ENCODE data around the gene HELB.

The HELB gene

DNA sequence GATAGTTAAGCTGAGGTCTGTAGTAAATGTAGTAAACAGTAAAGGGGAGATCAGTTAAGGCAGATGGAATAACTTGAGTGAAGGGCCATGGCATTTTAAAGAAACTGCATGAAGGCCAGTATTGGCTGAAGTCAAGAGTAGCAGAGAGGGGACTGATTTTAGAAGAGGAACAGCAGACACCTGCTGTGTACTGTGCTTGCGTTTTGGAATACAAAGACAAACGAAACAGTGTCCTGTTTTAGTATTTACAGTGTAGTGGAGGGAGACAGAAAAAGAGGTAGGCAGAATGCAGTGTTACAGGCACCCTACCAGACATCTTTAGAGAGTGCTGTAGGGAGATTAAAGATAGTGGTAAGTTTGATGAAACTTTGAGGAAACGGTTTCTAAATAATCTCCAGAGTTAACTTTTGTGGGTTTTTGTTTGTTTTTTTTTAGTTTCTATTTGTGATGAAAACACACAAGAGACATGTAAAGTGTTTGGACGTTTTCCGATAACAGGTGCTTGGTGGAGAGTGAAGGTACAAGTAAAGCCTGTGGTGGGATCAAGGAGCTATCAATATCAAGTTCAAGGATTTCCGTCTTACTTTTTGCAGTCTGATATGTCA lies 2.1 kb downstream of the HELB start:
- no peak for DNase-seq

DNA sequence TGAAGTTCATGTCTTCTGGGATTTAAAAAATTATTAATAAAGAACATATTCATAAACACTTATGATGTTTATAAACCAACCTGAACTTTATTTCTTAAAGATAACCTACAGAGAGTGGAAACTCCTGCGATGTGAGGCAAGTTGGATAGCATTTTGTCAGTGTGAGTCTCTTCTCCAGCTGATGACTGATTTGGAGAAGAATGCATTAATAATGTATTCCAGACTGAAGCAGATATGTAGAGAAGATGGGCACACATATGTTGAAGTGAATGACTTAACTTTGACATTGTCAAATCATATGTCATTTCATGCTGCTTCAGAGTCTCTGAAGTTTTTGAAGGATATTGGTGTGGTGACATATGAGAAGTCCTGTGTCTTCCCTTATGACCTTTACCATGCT lies 7.3 kb downstream of the HELB start:
- no peak for DNase-seq

DNA sequence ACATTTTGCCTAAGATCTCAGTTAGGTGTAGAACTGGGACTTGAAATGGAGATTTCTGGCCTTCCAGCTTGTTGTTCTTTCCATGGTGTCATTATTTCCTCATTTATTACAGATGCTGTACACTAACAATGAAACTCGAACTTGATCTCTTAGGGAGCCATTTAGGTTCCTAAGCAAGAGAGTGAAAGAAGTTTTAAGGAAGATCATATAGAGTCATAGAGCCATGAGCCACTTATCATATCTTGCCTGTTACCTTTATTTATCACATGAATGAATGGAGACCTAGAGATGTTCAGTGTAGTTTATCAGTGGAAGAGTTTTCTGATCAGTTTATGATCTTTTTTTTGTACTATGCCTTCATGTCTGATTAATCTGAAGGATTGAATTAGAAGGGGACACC lies 9.9 kb downstream of the HELB start:
- DNase-seq: peak; percentile 49

DNA sequence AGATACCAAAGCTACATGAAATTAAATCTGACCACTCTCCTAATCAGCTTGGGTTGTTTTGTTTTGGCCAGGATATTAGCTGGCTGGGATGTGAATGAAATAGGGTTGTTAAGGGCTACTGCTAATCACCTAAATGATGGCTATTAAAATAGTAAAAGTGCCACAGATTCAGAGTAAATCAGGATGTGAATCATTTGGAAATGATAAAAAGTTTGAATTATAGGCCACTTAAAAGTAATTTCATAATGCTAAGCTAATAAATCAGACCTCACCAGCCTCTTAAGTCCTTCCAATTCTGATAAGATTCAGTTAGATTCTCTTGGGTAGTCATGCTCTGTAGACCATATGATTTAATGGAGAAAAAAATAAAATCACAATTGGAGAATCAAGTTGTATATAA lies 12.0 kb downstream of the HELB start:
- no peak for DNase-seq

DNA sequence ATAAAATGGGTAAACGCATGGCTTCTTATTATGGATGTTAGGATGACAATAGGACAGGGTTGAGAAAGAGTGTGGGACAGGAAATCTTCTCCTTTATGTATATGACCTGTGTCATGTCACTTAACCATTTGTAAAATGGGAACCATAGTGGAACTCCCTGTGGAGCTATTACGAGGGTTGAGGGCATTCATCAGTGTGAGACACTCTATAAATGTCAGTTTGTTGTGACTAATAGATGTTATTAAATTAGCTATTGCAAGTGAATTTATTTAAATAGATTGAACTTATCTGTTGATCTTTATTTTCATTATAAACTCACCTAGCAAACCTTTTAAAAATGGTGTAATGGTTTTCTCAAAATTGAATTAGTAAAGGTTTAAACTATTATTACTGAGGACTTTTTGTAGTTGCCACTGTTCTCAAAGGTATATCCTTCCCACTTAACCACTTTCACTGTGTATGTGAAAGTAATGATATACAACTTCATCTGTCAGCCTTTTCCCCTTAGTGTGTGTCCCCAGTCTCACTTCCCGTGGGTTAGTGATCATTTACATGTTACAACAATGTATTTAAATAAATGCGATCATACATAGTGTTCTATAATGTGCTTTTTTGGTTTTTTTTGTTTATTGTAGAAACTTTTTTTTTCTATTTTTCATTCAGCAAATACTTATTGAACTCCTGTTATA lies 17.1 kb downstream of the HELB start:
- peak; percentile 44 for DNase-seq

DNA sequence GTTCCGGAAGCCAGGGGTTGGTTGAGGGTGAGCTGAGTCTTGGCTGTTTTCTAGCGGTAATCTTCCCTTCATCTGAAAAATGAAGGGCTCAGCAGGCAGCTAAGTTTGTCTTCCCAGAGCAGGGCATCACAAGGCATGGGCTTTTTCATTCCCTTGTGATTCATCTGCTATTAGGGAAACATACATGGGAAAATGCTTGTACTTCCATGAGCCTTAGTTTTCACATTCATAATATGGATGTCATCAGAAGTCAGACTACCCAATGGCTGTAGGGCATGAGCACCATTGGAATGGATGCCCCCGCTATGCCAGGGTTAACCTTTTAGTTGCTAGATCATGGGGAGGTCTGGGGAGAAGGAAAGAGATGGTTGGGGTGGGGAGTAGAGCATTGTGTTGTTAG lies 18.7 kb downstream of the HELB start:
- peak; percentile 45 for DNase-seq

DNA sequence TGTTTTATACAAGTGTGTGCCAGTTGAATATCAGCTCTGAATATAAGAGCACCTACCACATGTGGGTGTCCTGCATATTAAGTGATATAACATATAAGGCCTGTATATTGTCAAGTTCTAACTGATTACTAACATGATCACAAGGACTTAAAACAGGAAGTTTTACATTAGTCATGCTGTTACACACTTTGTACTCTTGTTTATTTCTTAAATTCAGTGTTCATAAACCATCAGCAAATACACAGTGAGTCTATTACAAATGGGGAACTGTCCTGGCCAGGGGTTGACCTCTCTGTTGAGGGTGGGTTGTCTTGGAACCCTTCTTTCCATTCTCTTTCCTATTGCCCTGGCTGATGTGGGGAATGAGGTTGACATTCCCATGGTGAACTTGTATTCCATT lies 19.1 kb downstream of the HELB start:
- peak; percentile 93 for DNase-seq

DNA sequence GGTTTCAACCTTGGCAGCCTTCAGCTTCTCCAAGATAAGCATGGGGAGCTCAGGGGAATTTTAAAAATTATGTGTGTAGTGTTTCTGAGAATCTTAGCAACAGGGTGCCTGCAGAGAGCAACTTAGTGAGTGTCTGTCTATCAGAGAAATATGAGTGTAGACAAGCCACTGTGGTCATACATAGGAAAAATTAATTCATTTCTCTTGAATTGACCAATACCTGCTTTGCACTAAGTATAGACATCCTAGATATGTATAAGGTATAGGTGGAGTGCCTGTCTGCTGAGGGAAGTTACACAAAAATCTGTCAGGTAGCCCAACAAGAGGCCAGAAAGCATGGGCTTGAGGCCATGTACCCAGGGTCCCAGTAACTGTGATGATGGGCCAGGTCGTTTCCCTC lies 20.7 kb downstream of the HELB start:
- DNase-seq: no peak

DNA sequence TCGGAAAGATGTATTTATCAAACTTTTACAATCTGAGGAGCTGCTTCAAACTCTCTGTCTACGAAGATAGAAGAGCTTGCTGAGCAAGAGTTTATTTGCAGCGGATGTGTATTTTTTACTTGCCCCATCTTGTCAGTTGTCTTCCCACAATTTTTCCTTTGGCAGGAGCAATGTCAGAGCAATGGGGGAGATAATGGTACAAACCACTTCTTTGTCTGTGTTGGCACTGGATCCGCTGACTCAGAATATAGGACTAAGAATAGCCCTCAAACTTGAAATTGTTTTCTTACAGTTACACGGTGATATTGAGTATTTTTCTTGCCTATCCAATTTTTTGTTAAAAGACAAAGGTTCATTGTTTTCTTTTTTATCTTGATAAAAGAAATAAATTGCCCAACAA lies 27.6 kb downstream of the HELB start:
- DNase-seq: no peak

DNA sequence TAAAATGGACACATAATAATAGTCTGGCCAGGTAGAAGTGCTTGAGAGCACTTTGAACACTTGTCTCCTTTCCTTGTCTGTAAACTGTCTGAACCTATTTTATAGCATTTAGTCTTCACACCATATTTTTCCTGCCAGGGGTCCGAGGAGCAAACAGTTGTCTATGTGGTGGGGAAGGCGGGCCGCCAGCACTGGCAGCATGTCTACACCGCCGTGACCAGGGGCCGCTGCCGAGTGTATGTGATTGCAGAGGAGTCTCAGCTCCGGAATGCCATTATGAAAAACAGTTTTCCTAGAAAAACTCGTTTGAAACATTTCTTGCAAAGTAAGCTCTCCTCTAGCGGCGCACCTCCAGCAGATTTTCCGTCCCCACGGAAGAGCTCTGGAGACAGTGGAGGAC lies 28.7 kb downstream of the HELB start:
- no peak for DNase-seq

DNA sequence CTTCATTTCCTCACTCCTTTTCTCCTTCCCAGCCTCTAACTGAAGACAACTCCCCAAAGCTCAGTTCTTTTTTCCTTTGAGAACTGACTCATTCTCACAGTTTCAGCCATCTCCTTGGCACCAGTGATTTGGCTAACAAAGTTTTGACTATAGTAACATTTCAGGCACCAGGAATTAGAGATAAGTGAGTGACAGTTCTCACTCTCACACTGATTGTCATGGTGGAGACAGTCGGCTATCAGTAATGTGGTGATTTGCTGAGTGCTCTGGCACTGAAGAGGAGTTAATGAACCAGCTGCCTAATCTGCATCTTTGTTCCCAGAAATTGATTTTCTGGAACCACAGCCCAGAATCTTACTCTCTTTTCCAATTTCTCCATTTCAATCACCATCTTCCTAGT lies 29.5 kb downstream of the HELB start:
- no peak for DNase-seq

DNA sequence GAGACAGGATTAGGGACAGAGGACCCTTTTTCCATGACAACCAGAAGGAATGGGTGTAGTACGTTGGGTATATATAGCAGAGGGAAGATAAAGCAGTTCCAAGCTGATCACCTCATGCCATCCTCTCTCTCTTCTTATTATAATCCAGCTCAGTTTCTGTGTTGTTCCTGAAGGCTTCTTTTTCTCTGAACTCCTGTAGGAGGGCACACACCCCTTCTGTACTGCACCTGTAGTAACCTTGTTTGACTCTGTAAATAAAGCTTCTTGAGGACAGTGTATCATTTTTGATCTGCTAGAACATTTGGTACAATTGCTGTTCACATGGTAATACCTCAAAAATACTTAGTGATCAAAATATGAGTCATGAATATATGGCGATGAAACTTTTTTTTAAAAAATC lies 33.5 kb downstream of the HELB start:
- DNase-seq: no peak

DNA sequence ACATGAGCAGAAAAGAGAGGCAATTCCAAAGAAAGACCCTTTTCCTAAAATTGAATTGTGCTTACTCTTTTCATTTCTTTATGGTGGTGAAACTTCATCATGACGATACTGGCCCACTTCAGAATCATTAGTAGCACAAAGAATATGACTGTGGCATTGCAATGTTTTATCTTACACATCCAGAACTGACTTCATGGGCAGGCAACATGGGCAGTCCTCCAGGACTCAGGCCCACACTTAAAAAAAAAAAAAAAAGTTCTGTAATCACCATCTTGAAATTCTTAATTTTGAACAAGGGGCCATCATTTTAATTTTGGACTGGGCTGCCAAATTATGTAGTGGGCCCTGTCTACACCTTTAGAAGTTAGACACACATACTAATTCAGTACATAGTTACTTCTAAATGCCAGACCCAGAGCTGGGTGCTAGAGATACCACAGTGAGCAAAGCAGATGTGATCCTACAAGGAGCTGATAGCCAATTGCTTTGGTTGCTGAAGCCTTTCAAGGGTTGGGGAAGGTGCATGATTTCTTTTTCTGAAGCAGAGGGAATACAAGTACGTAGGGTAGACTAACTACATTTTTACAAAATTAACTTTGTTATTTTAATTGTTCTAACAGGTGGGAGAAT lies 35.2 kb downstream of the HELB start:
- DNase-seq: no peak

DNA sequence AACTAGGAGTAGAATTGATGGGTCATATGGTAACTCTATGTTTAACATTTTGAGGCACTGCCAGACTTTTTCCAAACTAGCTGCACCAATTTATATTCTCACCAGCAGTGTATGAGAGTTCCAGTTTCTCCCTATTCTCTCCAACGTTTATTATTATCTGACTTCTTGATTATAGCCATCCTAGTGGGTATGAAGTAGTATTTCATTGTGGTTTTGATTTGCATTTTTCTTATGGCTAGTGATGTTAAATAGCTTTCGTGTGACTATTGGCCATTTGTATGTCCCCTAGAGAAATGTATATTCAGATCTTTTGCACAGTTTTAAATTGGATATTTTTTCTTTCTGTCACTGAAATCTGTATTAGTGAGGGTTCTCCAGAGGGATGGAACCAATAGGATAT lies 37.8 kb downstream of the HELB start:
- DNase-seq: no peak

DNA sequence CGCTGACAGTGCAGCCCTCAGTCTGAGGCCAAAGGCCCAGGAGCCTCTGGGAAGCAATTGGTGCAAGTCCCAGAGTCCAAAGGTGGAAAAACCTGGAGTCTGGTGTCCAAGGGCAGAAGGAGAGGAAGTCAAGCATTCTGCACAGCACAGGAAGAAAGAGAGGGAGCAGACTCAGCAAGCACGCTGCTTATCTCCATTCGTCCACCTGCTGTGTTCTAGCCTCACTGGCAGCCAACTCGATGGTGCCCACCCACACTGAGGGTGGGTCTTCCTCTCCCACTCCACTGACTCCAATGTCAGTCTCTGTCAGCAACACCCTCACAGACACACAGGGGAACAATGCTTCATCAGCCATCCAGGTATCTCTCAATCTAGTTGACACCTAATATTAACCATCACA lies 38.8 kb downstream of the HELB start:
- no peak for DNase-seq

DNA sequence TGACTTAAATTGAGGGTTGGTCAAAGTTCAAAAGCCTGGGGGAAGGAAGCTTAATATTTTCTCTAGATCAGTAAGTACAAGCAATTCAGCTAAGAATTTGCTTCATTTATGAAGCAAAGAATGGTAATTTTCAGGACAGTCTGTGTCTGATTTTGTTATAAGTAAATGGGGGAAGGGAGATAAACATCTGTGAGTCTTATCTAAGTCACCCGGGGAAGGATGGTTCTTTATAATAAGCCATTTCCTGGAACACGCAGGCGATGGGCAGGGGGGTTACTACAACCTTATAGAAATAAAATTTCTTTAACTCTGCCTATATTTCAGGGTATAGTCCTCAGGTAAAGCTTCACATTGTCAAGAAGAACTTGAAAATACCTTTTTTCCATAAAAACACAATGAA lies 42.9 kb downstream of the HELB start:
- no peak for DNase-seq

DNA sequence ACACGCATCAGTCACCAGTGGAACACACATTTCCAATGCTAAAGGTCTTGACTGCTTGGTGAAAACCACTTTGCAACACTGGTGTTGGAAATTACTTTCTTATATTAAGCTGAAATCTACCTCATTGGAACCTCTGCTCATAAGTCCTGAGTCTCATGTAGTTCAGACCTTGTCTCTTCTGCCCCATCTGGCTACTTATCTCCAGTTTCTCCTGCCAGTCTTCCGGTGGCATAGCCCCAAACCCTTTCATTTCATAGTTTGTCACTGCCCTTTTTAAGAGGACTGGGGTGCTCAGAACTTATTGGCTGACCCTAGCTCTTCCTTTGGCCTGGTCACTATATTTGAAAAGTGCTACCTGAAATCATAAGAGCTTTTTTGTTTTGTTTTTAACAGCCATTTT lies 43.7 kb downstream of the HELB start:
- no peak for DNase-seq

DNA sequence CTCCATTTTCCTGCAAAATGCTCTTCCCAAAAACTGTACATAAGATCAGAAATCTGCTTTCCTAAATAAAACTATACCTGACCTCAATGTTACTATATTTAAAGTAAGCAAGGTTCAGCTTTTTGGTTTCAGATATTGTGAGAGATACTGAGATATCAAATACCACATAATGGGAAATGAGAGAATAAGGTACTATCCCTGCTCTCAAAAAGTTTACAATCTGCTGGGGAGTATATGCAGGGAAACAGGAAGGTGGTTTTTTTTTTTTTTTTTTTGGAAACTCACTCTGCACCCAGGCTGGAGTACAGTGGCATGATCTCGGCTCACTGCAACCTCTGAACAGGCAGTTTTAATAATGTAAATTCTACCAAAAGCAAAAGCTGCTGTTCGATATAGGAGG lies 49.0 kb downstream of the HELB start:
- no peak for DNase-seq

DNA sequence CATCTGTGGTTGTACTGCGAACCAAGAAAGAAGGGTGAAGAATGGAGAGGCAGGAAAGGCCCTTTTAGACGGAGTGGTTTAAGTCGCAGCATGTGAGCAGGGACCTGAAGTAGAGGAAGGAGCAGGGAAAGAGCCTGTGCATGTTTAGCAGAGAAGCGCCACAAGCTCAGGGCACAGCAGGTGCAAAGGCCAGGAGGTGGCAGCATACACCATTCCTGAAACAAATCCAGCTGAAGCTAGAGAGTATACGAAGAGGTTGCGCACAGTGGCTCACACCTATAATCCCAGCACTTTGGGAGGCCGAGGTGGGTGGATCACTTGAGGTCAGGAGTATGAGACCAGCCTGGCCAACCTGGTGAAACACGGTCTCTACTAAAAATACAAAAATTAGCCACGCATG lies 49.9 kb downstream of the HELB start:
- peak; percentile 39 for DNase-seq

DNA sequence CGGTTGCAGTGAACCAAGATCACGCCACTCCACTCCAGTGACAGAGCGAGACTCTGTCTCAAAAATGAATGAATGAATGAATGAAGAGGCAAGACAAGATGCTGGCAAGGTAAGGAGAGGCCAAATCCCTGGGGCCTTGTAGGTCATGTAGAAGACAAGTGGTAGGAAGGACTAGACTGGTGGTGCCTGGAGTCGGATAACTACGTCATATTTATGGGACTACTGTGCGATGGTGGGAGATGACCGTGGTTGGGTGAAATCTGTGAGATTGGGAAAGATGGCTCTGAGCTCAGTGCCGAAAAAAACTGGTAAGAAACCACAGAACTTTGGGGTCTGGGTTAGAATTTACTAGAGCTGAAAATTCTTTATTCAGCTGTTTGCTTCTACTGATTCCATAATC lies 50.6 kb downstream of the HELB start:
- DNase-seq: no peak

DNA sequence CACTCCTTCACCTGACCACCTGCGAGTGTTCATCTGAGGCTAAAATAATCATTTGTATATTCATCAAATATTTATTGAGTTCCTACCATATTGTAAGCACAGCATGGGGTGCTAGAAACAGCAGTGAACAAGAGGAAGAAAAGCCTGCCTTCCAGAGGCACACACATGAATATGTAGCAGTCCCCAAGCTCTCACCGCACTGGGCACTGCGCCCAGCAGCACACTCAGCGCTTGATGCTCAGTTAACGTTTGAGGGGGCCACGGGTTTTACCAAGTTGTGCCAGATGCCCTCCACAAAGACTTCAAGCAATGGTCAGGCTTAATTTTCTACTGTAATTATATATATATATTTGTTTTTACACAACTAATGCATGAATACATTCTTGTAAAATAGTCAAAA lies 52.0 kb downstream of the HELB start:
- DNase-seq: no peak

DNA sequence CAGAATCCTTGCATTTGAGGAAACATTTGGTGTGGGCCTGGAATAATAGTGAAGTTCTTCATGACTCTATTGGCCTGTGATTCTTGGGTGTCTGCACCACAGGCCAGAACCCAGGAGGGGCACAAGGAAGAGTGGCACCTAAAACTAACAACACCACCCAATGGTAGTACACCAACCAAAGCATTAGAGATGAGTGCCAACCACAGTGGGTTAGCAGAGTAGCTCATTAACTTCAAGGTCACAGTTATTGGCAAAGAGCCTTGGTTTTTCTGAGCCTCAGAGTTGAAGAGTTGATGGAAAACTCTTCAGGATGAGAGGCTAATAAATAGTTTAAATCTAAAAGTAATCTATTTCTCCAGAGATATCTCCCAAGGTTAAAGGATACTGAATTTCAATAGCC lies 57.0 kb downstream of the HELB start:
- no peak for DNase-seq

DNA sequence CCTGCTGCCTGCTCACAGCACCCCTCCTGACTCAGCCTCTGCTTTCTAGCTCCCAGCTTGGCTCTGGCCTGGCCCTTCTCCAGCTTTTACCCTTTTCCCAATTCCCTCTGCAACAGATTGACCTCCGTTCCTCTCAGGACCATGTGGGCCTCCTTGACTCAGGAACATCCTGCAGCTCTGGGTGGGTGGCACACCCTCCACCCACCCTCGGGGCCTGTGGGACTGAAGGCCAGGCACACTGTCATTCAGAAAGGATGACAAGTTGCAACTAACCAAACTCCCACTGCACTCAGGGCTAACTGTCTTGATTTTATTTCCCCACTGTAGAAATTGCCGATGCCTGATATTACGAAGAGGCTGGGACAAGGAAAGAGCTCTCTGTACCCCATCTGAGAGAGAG lies 59.4 kb downstream of the HELB start:
- DNase-seq: no peak

DNA sequence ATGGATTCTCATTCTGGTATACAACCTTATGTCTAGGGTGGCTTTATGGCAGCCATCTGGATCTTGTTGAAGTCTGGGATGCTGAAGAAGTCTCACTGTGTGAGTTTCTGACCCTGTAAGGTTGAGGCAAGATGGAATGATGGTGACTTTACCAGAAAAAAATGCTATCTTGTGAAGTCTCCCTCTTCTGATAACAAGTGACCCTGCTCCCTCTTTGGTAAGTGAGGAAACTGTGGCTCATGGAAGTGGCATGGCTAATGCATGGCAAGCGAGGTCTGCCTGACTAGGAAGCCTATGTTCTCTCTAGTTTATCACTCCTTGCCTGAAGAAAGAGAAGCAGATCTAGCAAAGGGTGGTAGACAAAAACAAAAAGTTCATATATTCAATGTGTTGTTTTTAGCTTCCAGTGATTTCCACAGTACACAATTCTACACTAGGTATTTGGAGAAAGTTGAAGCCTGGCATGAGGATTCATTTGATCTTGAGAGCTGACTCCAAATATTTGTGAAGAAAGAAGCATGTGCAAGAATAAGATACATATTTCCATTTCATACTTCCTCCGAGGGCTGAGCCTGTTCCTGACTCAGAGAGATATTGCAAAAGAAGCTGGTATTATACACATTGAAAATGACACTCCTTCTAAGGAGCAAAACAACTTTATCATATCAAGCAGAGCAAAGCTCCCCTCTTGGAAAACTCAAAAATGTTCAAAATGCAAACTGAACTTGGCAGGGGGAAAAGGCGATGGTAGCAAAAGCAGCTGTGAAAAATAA lies 63.6 kb downstream of the HELB start:
- DNase-seq: peak; percentile 76

All from inflammatory macrophage treated with lipopolysaccharide for 4 hours (primary cell).